ENCODE results near the gene MYZAP.

DNA sequence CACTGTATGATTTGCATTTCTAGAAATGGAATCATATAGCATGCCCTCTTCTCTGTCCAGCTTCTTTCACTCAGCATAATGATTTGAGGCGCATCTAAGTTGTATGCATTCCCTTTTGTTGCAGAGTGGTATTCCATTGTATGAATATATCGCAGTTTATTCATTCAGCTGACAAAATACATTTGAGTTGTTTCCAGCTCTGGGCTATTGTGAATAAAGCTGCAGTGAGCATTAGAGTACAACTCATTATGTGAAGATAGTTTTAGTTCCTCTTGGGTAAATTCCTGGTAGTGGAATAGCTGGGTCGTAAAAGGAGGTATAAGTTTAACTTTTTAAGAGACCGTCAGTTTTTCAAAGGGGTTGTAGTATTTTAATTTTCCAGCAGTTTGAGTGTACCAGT is 76.3 kb downstream of the MYZAP start:
- TF ChIP-seq, protein P1, sequence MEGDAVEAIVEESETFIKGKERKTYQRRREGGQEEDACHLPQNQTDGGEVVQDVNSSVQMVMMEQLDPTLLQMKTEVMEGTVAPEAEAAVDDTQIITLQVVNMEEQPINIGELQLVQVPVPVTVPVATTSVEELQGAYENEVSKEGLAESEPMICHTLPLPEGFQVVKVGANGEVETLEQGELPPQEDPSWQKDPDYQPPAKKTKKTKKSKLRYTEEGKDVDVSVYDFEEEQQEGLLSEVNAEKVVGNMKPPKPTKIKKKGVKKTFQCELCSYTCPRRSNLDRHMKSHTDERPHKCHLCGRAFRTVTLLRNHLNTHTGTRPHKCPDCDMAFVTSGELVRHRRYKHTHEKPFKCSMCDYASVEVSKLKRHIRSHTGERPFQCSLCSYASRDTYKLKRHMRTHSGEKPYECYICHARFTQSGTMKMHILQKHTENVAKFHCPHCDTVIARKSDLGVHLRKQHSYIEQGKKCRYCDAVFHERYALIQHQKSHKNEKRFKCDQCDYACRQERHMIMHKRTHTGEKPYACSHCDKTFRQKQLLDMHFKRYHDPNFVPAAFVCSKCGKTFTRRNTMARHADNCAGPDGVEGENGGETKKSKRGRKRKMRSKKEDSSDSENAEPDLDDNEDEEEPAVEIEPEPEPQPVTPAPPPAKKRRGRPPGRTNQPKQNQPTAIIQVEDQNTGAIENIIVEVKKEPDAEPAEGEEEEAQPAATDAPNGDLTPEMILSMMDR (conservative IDR thresholded peaks at IDR 0.05; ENCODE audit: low read depth in 2 of 2), result no peak
- TF ChIP-seq STAT1 (IDR thresholded peaks at IDR 0.05; ENCODE audit: unreplicated experiment) (no peak), POLR2AphosphoS5 (IDR thresholded peaks at IDR 0.05; ENCODE audit: low read depth) (no peak), EZH2 (IDR thresholded peaks at IDR 0.05; ENCODE audit: low read depth, unreplicated experiment) (no peak), JUNB (IDR thresholded peaks at IDR 0.05; ENCODE audit: unreplicated experiment) (no peak)
- TF ChIP-seq, protein P2, sequence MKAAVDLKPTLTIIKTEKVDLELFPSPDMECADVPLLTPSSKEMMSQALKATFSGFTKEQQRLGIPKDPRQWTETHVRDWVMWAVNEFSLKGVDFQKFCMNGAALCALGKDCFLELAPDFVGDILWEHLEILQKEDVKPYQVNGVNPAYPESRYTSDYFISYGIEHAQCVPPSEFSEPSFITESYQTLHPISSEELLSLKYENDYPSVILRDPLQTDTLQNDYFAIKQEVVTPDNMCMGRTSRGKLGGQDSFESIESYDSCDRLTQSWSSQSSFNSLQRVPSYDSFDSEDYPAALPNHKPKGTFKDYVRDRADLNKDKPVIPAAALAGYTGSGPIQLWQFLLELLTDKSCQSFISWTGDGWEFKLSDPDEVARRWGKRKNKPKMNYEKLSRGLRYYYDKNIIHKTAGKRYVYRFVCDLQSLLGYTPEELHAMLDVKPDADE (IDR thresholded peaks at IDR 0.05), result no peak
